Left cardiac atrium (tissue), 4 donors: ENCODE results near the gene CHI3L2. TPM values are rescaled to one million over a fixed set of nuclear protein-coding genes. Genes with fewer than 3 reads are reported as not detected.

Experiments
- ATAC-seq, 2 donors: fragments of 200-7000 bp; cut with Tn5 transposase; one replicate each; pipeline ENCODE4 v1.9.1; 2020; ENCODE audit warnings: mild to moderate bottlenecking in 2 of 2, moderate library complexity in 2 of 2
- DNase-seq: peaks from one replicate; pipeline ENCODE4 v3.0.0-alpha.2; 2020
- intact Hi-C, 2 donors: fragments of 100-400 bp; cut with DNase I; formaldehyde crosslinking; loops; one replicate each; pipeline versions ENCODE4 v1.14.1 to v1.15.1; 2022 to 2023
- total RNA-seq, 2 donors: library from RNA; stranded (reverse); fragmentation: NEBNext Ultra II Directional; extraction: Animal tissue kit (Norgen Biotek cat#: 25700); gene quantifications; one replicate each; pipeline ENCODE4 v1.2.1, GENCODE V29; 2021
- donor health status: DM: no; HTN: yes; CAD: no.
- donor health status: DM: no; HTN: yes; CAD: no; lungs with severe emphysema.
- donor health status: DM: yes; HTN: yes; CAD: no.
- donor health status: Dilated cardiomyopathy.

Gene CHI3L2
- total RNA-seq, 2 donors from 2014 or later: 11.7 to 36.8 TPM

GRCh38 chr1:111236379-111236778, 8.9 kb downstream of the CHI3L2 start:
- ATAC-seq (peak in 1 of 2 donors; percentile 52), DNase-seq (no peak)
- intact Hi-C loops: no loop called here

- DNase-seq (no peak), ATAC-seq (no peak)
- intact Hi-C loops: no loop called here
These were observed 9.3 kb downstream of the CHI3L2 start for GRCh38 chr1:111236806-111237205.

- DNase-seq (no peak), ATAC-seq (no peak)
- intact Hi-C loops: no loop called here
These were observed 10.7 kb downstream of the CHI3L2 start for GRCh38 chr1:111238056-111238795.

GRCh38 chr1:111241797-111242196, 14.3 kb downstream of the CHI3L2 start:
- intact Hi-C loops: no loop called here
- DNase-seq (no peak), ATAC-seq (no peak)

GRCh38 chr1:111242805-111243523, 15.5 kb downstream of the CHI3L2 start:
- ATAC-seq: peak in 1 of 2 donors; percentile 56
- intact Hi-C loops: no loop called here
- DNase-seq: no peak

GRCh38 chr1:111247125-111247838, 19.8 kb downstream of the CHI3L2 start:
- intact Hi-C loops: no loop called here
- DNase-seq (no peak), ATAC-seq (no peak)

GRCh38 chr1:111249960-111250359, 22.4 kb downstream of the CHI3L2 start:
- intact Hi-C loops: no loop called here
- ATAC-seq: no peak

GRCh38 chr1:111251570-111251969, 24.1 kb downstream of the CHI3L2 start:
- DNase-seq (no peak), ATAC-seq (no peak)
- intact Hi-C loops: no loop called here

More at GRCh38 chr1:111249960-111250359, 22.4 kb downstream of the CHI3L2 start:
- no peak for DNase-seq

- DNase-seq (no peak), ATAC-seq (no peak)
- intact Hi-C loops: no loop called here
These were observed 25.3 kb downstream of the CHI3L2 start for GRCh38 chr1:111252786-111253185.

GRCh38 chr1:111253876-111254275, 26.4 kb downstream of the CHI3L2 start:
- intact Hi-C loops: no loop called here
- DNase-seq (no peak), ATAC-seq (no peak)

- DNase-seq: no peak
- intact Hi-C loops: no loop called here
- no peak for ATAC-seq
These were observed 29.6 kb downstream of the CHI3L2 start for GRCh38 chr1:111256988-111257658.

- ATAC-seq (no peak), DNase-seq (no peak)
- intact Hi-C loops: no loop called here
These were observed 40.4 kb downstream of the CHI3L2 start for GRCh38 chr1:111267801-111268508.

GRCh38 chr1:111269825-111270406, 42.4 kb downstream of the CHI3L2 start:
- ATAC-seq: no peak
- intact Hi-C loops: no loop called here
- DNase-seq: no peak

GRCh38 chr1:111270771-111271463, 43.4 kb downstream of the CHI3L2 start:
- ATAC-seq: no peak
- DNase-seq: no peak

GRCh38 chr1:111271464-111271801, 43.9 kb downstream of the CHI3L2 start:
- intact Hi-C loops: no loop called here
- no peak for ATAC-seq

More at GRCh38 chr1:111270771-111271463, 43.4 kb downstream of the CHI3L2 start:
- intact Hi-C loops: no loop called here

GRCh38 chr1:111272081-111272480, 44.6 kb downstream of the CHI3L2 start:
- intact Hi-C loops: no loop called here
- ATAC-seq: no peak

More at GRCh38 chr1:111271464-111271801, 43.9 kb downstream of the CHI3L2 start:
- DNase-seq: no peak

GRCh38 chr1:111274653-111275052, 47.1 kb downstream of the CHI3L2 start:
- intact Hi-C loops: no loop called here
- DNase-seq: no peak
- peak; percentile 38 to 56 for ATAC-seq

More at GRCh38 chr1:111272081-111272480, 44.6 kb downstream of the CHI3L2 start:
- DNase-seq: no peak

GRCh38 chr1:111275079-111275478, 47.6 kb downstream of the CHI3L2 start:
- ATAC-seq: peak; percentile 91 to 98
- intact Hi-C loops: no loop called here
- DNase-seq: peak; percentile 71
